NCI-H345 (cell line): ENCODE data around the gene GP9.
"Not testable (repeated sequence)": the region's sequence is repeated elsewhere in the genome, so short reads cannot be mapped to it uniquely, and the experiment has no call there.

ENCODE experiments used
- DNase-seq: peaks from one replicate; lab custom pipeline; 2025; lab: John Stamatoyannopoulos, UW

GP9 gene

GRCh38 chr3:129111076-129111780 is 50.6 kb downstream of the GP9 start:
- DNase-seq, result not testable (repeated sequence)
